NT2/D1 (cell line): ENCODE results near the gene EIF3M.
"Not testable (repeated sequence)": the region's sequence is repeated elsewhere in the genome, so short reads cannot be mapped to it uniquely, and the experiment has no call there.

Source experiments
- DNase-seq: peaks from one replicate; pipeline ENCODE4 v3.0.0-alpha.2; 2011; ENCODE audit warnings: low read depth, low spot score
- H3K27me3 ChIP-seq: 2 replicates; pipeline ENCODE4 v1.6.0; 2011; ENCODE audit warnings: mild to moderate bottlenecking; ENCODE audit not compliant: insufficient read length, insufficient read depth
- H3K36me3 ChIP-seq: 2 replicates; pipeline ENCODE4 v1.6.1; 2011; ENCODE audit warnings: mild to moderate bottlenecking, low read length, mixed read lengths; ENCODE audit not compliant: insufficient read depth, insufficient read length
- H3K4me1 ChIP-seq: 2 replicates; pipeline ENCODE4 v1.5.1; 2011; ENCODE audit not compliant: insufficient read depth, insufficient read length
- H3K4me3 ChIP-seq: 2 replicates; pipeline ENCODE4 v1.5.1; 2011; ENCODE audit warnings: low read depth; ENCODE audit not compliant: insufficient read length
- H3K9ac ChIP-seq: 2 replicates; pipeline ENCODE4 v1.6.0; 2011; ENCODE audit warnings: low read depth; ENCODE audit not compliant: insufficient read length
- H3K9me3 ChIP-seq: 2 replicates; pipeline ENCODE4 v1.5.1; 2011; ENCODE audit warnings: mild to moderate bottlenecking, low read length; ENCODE audit not compliant: insufficient read depth
- SUZ12 ChIP-seq: IDR thresholded peaks from 2 replicates; pipeline ENCODE4 v1.6.1; 2011; ENCODE audit not compliant: insufficient read length, insufficient read depth; ENCODE audit errors: extremely low read depth
- YY1 ChIP-seq: IDR thresholded peaks from 2 replicates; pipeline ENCODE4 v1.6.1; 2011; ENCODE audit not compliant: insufficient read length, insufficient read depth
- ZNF274 ChIP-seq: IDR thresholded peaks from 2 replicates; pipeline ENCODE4 v1.6.1; 2011; ENCODE audit warnings: mild to moderate bottlenecking, low read depth, low read length

EIF3M gene

DNA sequence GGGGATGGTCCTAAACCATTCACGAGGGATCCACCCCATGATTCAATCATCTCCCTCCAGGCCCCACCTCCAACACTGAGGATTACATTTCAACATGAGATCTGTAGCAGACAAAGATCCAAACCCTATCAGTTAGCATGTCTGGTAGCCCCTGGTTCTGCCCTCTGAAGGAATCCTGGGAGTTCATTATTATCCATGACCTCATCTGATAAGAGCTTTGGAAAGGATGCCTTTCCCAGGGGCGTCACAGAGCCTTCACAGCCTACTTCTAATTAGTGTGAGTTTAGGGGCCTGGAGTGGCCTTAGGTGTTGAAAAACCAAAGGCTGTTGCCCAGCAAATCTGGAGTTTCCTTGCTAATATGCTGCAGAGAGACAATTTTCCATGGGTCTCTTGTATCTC, 8.6 kb upstream of the EIF3M start:
- Histone ChIP-seq H3K9ac (no peak overlapping the region), H3K4me1 (no peaks in the 10 kb centered on the region), H3K4me3 (no peak overlapping the region), H3K36me3 (no peaks in the 10 kb centered on the region), H3K27me3 (no peaks in the 10 kb centered on the region), H3K9me3 (no peaks in the 10 kb centered on the region)
- TF ChIP-seq SUZ12 (no peak), YY1 (no peak), ZNF274 (no peak)
- no peak for DNase-seq

GRCh38 chr11:32576456-32576855, 7.2 kb upstream of the EIF3M start:
- Histone ChIP-seq H3K9me3 (no peaks in the 10 kb centered on the region), H3K27me3 (no peaks in the 10 kb centered on the region), H3K4me1 (no peaks in the 10 kb centered on the region), H3K4me3 (no peak overlapping the region), H3K9ac (no peak overlapping the region), H3K36me3 (no peaks in the 10 kb centered on the region)
- no peak for TF ChIP-seq YY1
- no peak for TF ChIP-seq SUZ12
- TF ChIP-seq ZNF274: no peak
- DNase-seq: no peak

- Histone ChIP-seq H3K36me3 (no peaks in the 10 kb centered on the region), H3K4me1 (no peaks in the 10 kb centered on the region), H3K4me3 (no peak overlapping the region), H3K27me3 (no peaks in the 10 kb centered on the region), H3K9ac (no peak overlapping the region), H3K9me3 (no peaks in the 10 kb centered on the region)
- TF ChIP-seq ZNF274 (no peak), YY1 (no peak), SUZ12 (no peak)
- DNase-seq: no peak
Observed at GRCh38 chr11:32580967-32581366, 2.7 kb upstream of the EIF3M start.

GRCh38 chr11:32581556-32581955, 2.1 kb upstream of the EIF3M start:
- DNase-seq: no peak
- Histone ChIP-seq H3K27me3 (no peaks in the 10 kb centered on the region), H3K4me3 (no peak overlapping the region), H3K36me3 (peaks cover 4% of the 10 kb centered on the region), H3K4me1 (no peaks in the 10 kb centered on the region), H3K9ac (no peak overlapping the region), H3K9me3 (no peaks in the 10 kb centered on the region)
- TF ChIP-seq ZNF274 (no peak), YY1 (no peak), SUZ12 (no peak)

GRCh38 chr11:32584921-32585320, 1.3 kb downstream of the EIF3M start:
- DNase-seq: no peak
- H3K4me3 ChIP-seq: peak overlapping the region; percentile 90
- H3K4me1 ChIP-seq: no peaks in the 10 kb centered on the region
- peak overlapping the region; percentile 95 for H3K9ac ChIP-seq
- peaks cover 26% of the 10 kb centered on the region for H3K36me3 ChIP-seq
- TF ChIP-seq ZNF274 (no peak), SUZ12 (no peak), YY1 (no peak)
- no peaks in the 10 kb centered on the region for H3K27me3 ChIP-seq
- H3K9me3 ChIP-seq: no peaks in the 10 kb centered on the region

DNA sequence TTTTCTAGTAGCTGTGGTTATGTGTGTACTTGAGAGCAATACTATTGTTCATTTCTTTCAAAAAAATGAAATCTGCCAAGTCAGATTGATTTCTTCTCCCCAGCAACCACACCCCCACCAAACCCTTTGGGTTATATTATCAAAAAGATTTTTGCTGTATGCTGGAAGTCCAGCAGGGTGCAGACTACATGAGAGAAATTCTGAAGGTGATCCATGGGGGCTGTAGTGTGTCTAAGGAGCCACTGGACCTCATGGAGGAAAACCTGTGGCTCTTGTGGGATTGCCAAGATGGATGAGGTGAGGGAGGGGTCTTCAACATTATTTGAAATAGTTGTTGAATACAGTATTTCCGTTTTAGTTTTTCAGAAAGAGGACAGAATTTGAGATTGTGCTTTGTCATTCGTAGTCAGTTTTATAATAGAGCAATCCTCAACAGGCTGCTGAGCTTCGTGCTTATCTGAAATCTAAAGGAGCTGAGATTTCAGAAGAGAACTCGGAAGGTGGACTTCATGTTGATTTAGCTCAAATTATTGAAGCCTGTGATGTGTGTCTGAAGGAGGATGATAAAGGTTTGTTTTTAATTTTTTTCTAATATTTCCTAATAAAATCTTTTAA, 3.1 kb downstream of the EIF3M start:
- no peak for DNase-seq
- H3K4me1 ChIP-seq: no peaks in the 10 kb centered on the region
- no peak overlapping the region for H3K4me3 ChIP-seq

DNA sequence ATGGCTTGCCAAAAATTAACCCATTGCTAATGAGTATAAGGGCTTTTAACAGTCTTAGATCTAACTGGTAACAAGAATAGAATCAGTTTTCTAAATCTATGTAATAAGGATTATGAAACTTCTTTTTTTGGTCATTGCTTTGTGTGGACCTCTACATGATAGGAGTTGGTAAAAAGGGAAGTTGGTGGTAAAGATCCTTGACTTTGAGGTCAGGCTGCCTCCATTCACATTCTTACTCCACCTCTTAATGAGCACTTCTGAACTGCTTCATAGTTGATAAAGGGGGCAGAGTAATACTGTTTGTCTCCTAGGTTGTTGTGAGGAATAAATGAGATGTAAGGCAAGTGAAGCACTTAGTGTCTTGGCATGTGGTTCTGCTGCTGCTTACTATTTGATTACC, 10.6 kb downstream of the EIF3M start:
- no peaks in the 10 kb centered on the region for H3K27me3 ChIP-seq
- no peak overlapping the region for H3K9ac ChIP-seq
- no peak for DNase-seq
- TF ChIP-seq YY1 (no peak), ZNF274 (no peak), SUZ12 (no peak)
- peaks cover 86% of the 10 kb centered on the region for H3K36me3 ChIP-seq
- no peaks in the 10 kb centered on the region for H3K4me1 ChIP-seq
- H3K4me3 ChIP-seq: no peak overlapping the region
- no peaks in the 10 kb centered on the region for H3K9me3 ChIP-seq

More for the DNA sequence above, 3.1 kb downstream of the EIF3M start:
- Histone ChIP-seq H3K36me3 (peaks cover 43% of the 10 kb centered on the region), H3K9me3 (no peaks in the 10 kb centered on the region), H3K27me3 (no peaks in the 10 kb centered on the region), H3K9ac (no peak overlapping the region)
- TF ChIP-seq YY1 (no peak), ZNF274 (no peak), SUZ12 (no peak)

DNA sequence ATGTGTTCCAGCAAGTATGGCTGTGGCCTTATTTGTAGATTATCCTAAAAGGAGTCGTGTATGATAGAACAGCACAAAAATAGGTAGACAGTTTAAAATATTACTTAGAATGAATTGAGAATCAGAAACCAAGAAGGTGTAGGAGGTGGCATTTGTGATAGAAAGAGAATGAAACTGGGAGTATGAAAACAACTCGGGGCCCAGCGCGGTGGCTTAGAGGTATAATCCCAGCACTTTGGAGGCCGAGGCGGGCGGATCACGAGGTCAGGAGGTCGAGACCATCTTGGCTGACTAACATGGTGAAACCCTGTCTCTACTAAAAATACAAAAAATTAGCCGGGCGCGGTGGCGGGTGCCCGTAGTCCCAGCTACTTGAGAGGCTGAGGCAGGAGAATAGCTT, 12.5 kb downstream of the EIF3M start:
- H3K36me3 ChIP-seq: peaks cover 85% of the 10 kb centered on the region
- H3K9me3 ChIP-seq, DNase-seq, H3K4me1 ChIP-seq, H3K9ac ChIP-seq, H3K27me3 ChIP-seq, H3K4me3 ChIP-seq: not testable (repeated sequence)
